Measurements from ENCODE around the gene NDUFS3.

NDUFS3 gene

DNA sequence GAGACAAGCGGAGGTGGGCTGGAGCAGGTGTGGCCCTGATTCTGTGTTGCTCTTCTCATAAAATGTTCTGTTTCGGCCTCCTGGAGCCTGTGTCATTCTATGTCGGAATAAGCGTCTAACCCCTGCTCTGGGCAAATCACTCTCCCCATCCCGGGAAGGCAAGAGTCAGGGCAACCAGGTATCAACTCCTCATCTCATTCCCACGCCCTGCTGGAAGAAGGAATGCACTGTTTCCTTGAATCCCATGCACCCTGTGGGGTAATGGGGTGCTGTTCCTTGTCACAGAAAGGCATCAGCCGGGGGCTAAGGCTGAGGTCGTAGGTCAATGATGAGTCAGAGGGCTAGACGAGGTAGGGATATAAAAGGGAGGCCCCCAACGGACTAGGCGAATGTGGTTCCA is 10.2 kb downstream of the NDUFS3 start:
- FAIRE-seq: no peak
- no peak for DNase-seq (ENCODE audit: extremely low spot score, insufficient read length, low read depth)

GRCh38 chr11:47589584-47589976 is 10.7 kb downstream of the NDUFS3 start:
- FAIRE-seq (no peak), DNase-seq (ENCODE audit: extremely low spot score, insufficient read length, low read depth) (no peak)

DNA sequence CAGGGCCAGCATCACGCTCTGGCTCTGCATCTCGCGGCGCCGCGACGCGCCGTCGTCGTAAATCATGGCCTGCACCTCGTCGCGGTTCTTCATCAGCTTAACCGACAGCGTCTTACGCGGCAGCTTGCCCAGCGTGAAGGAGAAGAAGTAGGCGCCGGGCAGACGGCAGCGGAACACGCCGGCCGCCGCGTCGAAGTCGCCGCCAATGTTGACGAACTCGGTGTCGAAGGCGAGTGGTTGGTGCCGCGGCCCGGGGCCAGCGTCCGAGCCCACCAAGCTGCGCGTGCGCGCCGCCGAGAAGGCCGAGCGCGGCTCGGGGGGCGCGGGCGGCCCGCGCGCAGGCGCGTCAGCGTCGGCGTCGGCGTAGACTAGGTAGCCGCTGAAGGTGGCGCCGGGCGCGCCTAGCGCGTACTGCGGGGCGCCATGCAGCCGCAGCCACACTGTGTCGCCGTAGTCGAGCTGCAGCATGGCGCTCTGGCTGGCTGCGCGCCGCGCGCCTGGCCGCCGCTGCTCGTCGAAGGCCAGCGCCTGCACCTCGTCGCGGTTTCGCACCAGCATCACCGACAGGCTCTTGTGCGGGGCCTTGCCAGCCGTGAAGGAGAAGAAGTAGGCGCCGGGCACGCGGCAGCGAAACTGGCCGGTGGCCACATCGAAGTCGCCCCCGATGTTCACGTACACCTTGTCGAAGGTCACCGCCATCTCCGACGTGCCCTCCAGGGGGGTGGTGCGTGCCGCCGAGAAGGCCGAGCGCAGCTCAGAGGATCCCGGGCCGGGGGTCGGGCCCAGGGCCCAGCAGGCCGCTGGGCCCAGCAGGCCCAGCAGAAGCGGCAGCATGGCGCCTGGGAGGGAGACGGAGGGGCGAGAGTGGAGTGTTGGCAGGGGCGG is 11.3 kb downstream of the NDUFS3 start:
- DNase-seq (ENCODE audit: extremely low spot score, insufficient read length, low read depth): no peak
- no peak for FAIRE-seq

GRCh38 chr11:47591764-47592163 is 12.9 kb downstream of the NDUFS3 start:
- no peak for DNase-seq (ENCODE audit: extremely low spot score, insufficient read length, low read depth)

DNA sequence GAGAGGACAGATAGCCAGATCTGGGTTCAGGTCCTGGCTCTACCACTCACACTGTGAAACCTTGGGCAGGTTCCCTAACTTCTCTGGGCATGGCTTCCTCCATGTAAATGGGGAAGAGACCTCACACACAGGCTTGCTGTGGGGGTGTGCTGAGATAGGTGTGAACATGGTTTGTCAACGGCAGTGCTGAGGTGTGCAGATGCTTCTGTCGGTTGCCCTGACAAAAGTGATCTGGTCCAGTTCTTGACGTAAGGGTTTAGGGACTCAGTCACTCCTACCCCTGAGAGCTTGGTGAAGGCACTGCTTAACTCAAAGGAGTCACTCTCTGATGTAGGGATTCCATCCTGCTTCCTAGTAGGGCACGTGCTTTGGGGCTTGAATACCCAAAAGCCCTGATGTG is 13.4 kb downstream of the NDUFS3 start:
- DNase-seq (ENCODE audit: extremely low spot score, insufficient read length, low read depth): no peak
- no peak for FAIRE-seq

More at GRCh38 chr11:47591764-47592163, 12.9 kb downstream of the NDUFS3 start:
- FAIRE-seq: no peak

GRCh38 chr11:47592970-47593369 is 14.1 kb downstream of the NDUFS3 start:
- FAIRE-seq (no peak), DNase-seq (ENCODE audit: extremely low spot score, insufficient read length, low read depth) (no peak)

DNA sequence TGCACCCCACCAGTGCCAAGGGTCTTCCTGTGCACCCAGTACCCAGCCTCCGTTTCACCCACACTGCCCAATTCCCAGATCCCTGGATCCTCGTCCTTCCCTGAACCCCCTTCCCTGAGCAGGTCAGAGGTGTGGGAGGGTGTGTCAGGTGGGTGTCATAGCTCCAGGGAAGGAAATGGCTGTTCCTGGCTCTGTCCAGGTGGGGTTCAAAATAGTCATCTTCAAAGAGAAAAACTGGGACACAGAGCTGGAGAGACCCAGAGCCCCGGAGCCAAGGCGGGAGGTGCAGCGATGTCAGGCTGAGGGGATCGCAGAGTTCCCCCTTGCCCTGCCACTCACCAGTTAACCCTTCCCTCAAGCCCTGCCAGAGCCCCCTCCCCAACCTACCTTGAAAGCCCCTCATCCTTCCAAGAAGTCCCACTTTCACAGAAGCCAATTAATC is 14.6 kb downstream of the NDUFS3 start:
- no peak for DNase-seq (ENCODE audit: extremely low spot score, insufficient read length, low read depth)
- no peak for FAIRE-seq

- DNase-seq (ENCODE audit: extremely low spot score, insufficient read length, low read depth): no peak
Observed at GRCh38 chr11:47593934-47594855, 15.3 kb downstream of the NDUFS3 start, which contains the start of gene C1QTNF4. TSS of gene C1QTNF4 (minus strand) at chr11:47594411. CDS start at chr11:47590810, 3,601 bp downstream.

DNA sequence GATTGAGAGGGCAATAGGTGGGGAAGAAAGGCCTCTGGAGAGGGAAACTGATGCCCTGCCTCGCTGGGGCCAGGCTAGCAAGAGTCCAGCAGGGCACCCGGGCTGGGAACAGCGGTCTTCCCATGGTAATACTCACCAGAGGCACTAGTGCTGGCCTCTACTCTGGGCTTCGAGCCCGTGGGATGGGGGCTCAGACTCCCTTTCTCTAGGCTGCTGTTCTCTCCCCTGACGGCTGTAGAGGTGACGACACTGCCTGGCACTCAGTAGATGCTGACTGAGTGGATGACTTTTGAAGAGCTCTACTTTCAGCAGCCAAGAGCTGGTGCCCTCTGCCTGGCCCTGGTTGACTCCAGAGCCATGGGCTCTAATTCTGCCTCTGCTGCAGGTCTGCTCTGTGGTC is 16.2 kb downstream of the NDUFS3 start:
- no peak for DNase-seq (ENCODE audit: extremely low spot score, insufficient read length, low read depth)
- FAIRE-seq: no peak

More at GRCh38 chr11:47593934-47594855, 15.3 kb downstream of the NDUFS3 start, which contains the start of gene C1QTNF4:
- no peak for FAIRE-seq

DNA sequence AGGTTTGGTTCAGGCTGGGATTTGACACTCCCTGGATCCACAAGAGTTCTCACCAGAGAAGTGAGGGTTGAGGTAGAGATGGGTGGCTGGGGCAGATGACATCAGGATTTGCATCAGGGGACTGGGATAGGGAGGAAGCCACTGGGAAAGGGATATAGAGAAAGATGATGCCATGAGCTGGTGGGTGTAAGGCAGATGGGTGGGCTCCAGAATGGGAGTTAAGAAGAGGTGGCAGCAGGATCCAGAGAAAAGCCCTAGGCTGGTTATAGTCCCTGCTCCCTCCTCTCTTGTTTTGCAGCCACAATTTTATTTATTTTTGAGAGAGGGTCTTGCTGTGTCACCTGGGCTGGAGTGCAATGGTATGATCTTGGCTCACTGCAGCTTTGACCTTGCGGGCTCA is 17.1 kb downstream of the NDUFS3 start:
- FAIRE-seq (no peak), DNase-seq (ENCODE audit: extremely low spot score, insufficient read length, low read depth) (no peak)

DNA sequence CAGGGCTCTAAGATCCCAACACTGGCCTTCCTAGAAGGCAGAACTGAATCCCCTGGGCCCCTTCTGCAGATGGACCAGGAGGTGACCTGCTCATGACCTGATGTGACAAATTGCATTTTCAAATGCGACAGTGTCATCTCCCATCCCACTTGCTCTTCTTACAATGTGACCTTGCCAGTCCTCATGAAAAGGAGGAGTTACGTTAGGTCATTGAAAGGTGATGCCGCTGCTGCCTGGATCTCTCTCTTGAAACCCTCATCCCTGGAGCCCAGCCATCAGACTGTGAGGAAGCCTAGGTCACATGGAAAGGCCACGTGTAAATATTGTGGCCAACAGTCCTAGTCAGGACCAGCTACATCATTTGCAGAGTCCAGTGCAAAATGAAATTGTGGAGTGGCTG is 21.0 kb downstream of the NDUFS3 start:
- DNase-seq (ENCODE audit: extremely low spot score, insufficient read length, low read depth): no peak
- no peak for FAIRE-seq

GRCh38 chr11:47603295-47603694 is 24.4 kb downstream of the NDUFS3 start:
- DNase-seq (ENCODE audit: extremely low spot score, insufficient read length, low read depth): no peak
- FAIRE-seq: no peak

DNA sequence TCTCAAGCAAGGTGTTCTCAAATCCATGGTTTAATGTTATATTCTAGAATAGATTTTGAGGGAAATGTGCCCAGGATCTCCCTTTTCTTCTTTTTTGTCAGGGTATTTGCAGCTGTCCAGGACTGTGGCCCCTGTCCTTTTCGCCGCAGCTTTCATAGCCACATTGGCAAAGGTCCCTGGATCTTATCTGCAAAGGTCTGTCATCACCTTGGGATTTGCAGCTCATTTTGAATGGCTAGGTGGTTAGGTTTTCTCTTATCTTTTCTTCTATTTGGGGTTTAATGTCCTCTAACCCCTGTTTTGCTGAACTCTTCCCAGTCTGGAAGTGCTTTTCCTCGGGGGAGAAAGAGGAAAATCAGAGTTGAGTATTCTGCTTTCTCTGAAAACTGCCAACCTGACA is 27.0 kb downstream of the NDUFS3 start:
- FAIRE-seq: no peak
- DNase-seq (ENCODE audit: extremely low spot score, insufficient read length, low read depth): no peak

DNA sequence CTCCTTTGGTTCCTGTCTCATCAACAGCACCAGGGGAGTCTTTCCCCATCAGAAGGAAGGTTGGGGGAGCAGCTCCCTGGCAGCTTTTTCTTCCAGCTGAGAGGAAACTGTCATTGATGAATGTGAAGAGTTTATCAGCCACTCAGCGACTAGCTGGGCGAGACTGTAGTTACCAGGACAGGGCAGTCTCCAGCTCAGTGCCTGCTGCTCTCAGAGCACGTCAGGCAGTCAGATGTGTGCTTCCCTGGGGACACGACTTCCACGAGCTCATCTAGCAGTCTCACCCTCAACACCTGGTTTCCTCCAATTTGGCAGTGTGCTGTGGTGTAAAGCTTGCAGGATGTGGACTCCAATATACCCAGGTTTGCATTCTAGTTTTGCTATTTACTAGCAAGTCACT is 27.9 kb downstream of the NDUFS3 start:
- DNase-seq (ENCODE audit: extremely low spot score, insufficient read length, low read depth) (no peak), FAIRE-seq (no peak)

- FAIRE-seq: no peak
Observed at GRCh38 chr11:47607380-47607779, 28.5 kb downstream of the NDUFS3 start.

GRCh38 chr11:47609675-47610074 is 30.8 kb downstream of the NDUFS3 start:
- DNase-seq (ENCODE audit: extremely low spot score, insufficient read length, low read depth): no peak
- no peak for FAIRE-seq

More at GRCh38 chr11:47607380-47607779, 28.5 kb downstream of the NDUFS3 start:
- DNase-seq (ENCODE audit: extremely low spot score, insufficient read length, low read depth): no peak

DNA sequence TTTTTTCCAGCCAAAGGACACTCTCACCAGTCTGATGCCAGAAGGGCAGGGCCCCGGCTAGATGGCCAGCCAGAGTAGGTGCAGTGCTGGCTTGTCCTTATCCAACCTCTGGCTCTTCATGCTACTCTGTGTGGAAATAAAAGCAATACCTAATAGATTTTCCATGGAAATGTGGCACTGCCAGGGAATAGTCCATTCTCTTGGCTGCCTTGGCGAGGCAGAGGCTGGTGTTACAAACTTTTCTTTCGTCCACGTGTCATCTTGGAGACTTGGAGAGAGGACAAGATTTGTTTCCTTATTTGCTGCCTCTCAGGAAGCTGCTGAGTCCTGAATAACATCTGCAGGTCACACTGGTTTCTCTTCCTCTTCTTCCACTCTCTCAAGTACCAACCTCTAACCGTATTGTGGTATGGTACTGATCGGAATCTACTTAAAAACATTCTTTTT is 32.5 kb downstream of the NDUFS3 start:
- DNase-seq (ENCODE audit: extremely low spot score, insufficient read length, low read depth): no peak
- peak; percentile 58 for FAIRE-seq

GRCh38 chr11:47615249-47615648 is 36.4 kb downstream of the NDUFS3 start:
- FAIRE-seq (no peak), DNase-seq (ENCODE audit: extremely low spot score, insufficient read length, low read depth) (no peak)

- DNase-seq (ENCODE audit: extremely low spot score, insufficient read length, low read depth): no peak
- FAIRE-seq: no peak
Observed at GRCh38 chr11:47616726-47617416, 38.0 kb downstream of the NDUFS3 start.

DNA sequence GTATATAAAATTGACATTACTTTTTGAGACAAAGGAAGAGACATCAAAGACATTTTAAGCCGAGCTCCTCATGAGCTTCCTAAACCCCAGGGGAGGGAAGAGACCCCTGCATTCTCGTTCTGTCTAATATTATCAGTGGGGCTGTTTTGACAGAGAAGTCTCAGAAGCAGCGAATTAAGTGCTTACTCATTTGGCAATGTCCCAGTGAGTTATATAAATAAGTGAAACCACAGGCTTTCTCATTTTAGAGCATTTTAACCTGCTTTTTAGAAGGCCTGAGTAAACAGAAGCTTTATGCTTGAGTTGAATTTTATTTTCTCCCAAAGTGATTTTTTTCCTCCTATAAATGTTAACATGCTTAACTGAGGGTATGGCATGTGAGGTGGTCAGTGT is 38.5 kb downstream of the NDUFS3 start:
- no peak for DNase-seq (ENCODE audit: extremely low spot score, insufficient read length, low read depth)
- FAIRE-seq: no peak
